Peyer's patch (tissue), 4 donors: ENCODE results near the gene PPBP. TPM values are rescaled to one million over a fixed set of nuclear protein-coding genes. Genes with fewer than 3 reads are reported as not detected.

ENCODE experiments used
- DNase-seq, 3 donors: peaks; one replicate each; pipeline ENCODE4 v3.0.0-alpha.2; 2017 to 2019
- H3K27ac ChIP-seq, 4 donors: fragments of 200-600 bp; sonication (generic); one replicate each; pipeline ENCODE4 v1.5.1; 2016 to 2019
- H3K27me3 ChIP-seq, 2 donors: fragments of 200-600 bp; sonication (generic); one replicate each; pipeline ENCODE4 v1.5.1; 2019
- H3K36me3 ChIP-seq, 3 donors: fragments of 200-600 bp; sonication (generic); one replicate each; pipeline ENCODE4 v1.5.1; 2016 to 2019
- H3K4me1 ChIP-seq, 4 donors: fragments of 200-600 bp; sonication (generic); one replicate each; pipeline ENCODE4 v1.5.1; 2016 to 2019
- H3K4me3 ChIP-seq, 4 donors: fragments of 200-600 bp; sonication (generic); 1 replicate in 3 of 4; 2 replicates in 1 of 4; pipeline ENCODE4 v1.5.1; 2016 to 2019; ENCODE audit warnings: mild to moderate bottlenecking in 1 of 4
- H3K9me3 ChIP-seq, 4 donors: fragments of 200-600 bp; sonication (generic); one replicate each; pipeline ENCODE4 v1.5.1; 2016 to 2019; ENCODE audit warnings: mild to moderate bottlenecking in 1 of 4
- POLR2A ChIP-seq, 2 donors: fragments of 450-650 bp; IDR thresholded peaks; one replicate each; pipeline ENCODE4 v1.5.1; 2017; ENCODE audit warnings: antibody characterized with exemption in 2 of 2, mild to moderate bottlenecking in 2 of 2, moderate library complexity in 2 of 2
- total RNA-seq, 4 donors: library from RNA; depleted of rRNA; stranded (reverse); fragments of >200 nt; gene quantifications; one replicate each; pipeline ENCODE4 v1.1.0, GENCODE V29; 2016
- TF ChIP-seq, protein P1 (sequence below), 6 experiments: fragments of 450-650 bp in 4 of 6; fragments of 200-600 bp in 2 of 6; sonication (generic) in 1 of 6; IDR thresholded peaks; one replicate each; pipeline ENCODE4 v1.5.1; 2017 to 2019; ENCODE audit warnings: antibody characterized with exemption in 6 of 6, mild to moderate bottlenecking in 3 of 6, moderate library complexity in 1 of 6

The PPBP gene
- total RNA-seq, 4 donors from 2014 or later: not detected

DNA sequence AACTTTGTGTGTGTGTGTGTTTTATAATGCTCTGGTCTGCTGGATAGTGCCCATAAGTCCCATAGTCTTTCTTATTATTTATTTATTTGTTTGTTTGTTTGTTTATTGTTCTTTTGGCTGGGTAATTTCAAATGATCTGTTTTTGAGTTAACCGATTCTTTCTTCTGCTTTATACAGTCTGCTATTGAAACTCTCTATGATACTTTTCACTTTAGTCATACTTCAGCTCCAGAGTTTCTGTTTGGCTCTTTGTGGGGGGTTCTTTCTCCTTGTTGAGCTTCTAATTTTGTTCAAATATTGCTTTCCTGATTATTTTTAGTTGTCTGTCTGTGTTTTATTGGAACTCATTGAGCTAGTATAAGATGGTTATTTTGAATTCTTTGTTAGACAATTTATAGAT is 40.5 kb upstream of the PPBP start:
- Histone ChIP-seq H3K4me3 (no peak overlapping the region), H3K9me3 (no peaks in the 10 kb centered on the region), H3K27ac (no peak overlapping the region), H3K4me1 (peaks cover 0 to 5% (median 0%) of the 10 kb centered on the region in 4 donors), H3K36me3 (no peaks in the 10 kb centered on the region), H3K27me3 (no peaks in the 10 kb centered on the region)
- TF ChIP-seq, protein P1, sequence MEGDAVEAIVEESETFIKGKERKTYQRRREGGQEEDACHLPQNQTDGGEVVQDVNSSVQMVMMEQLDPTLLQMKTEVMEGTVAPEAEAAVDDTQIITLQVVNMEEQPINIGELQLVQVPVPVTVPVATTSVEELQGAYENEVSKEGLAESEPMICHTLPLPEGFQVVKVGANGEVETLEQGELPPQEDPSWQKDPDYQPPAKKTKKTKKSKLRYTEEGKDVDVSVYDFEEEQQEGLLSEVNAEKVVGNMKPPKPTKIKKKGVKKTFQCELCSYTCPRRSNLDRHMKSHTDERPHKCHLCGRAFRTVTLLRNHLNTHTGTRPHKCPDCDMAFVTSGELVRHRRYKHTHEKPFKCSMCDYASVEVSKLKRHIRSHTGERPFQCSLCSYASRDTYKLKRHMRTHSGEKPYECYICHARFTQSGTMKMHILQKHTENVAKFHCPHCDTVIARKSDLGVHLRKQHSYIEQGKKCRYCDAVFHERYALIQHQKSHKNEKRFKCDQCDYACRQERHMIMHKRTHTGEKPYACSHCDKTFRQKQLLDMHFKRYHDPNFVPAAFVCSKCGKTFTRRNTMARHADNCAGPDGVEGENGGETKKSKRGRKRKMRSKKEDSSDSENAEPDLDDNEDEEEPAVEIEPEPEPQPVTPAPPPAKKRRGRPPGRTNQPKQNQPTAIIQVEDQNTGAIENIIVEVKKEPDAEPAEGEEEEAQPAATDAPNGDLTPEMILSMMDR (IDR thresholded peaks at IDR 0.05): no peak
- TF ChIP-seq POLR2A (IDR thresholded peaks at IDR 0.05): no peak
- DNase-seq: no peak

DNA sequence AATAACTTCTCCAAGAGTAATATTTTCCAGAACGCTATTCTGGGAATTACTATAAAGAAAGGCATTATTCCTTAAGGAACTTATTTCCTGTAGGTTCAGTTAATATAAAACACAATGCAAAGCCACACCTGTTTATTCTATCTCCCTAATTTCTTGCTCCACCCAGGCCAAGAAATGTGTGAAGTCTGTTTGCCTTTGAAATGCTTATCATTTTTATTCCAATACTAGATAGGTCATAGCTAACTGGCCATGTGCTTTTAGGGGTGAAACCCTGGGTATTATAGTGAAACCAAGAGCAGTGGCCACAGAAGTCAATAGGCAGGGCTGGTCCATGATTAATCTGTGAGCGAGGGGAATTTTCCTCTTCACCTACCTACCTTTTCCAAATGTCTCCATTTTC is 35.7 kb upstream of the PPBP start:
- DNase-seq: no peak
- H3K9me3 ChIP-seq: no peaks in the 10 kb centered on the region
- no peak overlapping the region for H3K27ac ChIP-seq
- no peaks in the 10 kb centered on the region for H3K27me3 ChIP-seq
- no peaks in the 10 kb centered on the region for H3K36me3 ChIP-seq
- no peak for TF ChIP-seq POLR2A (IDR thresholded peaks at IDR 0.05)
- H3K4me1 ChIP-seq: peaks cover 0 to 5% (median 0%) of the 10 kb centered on the region in 4 donors
- H3K4me3 ChIP-seq: no peak overlapping the region

DNA sequence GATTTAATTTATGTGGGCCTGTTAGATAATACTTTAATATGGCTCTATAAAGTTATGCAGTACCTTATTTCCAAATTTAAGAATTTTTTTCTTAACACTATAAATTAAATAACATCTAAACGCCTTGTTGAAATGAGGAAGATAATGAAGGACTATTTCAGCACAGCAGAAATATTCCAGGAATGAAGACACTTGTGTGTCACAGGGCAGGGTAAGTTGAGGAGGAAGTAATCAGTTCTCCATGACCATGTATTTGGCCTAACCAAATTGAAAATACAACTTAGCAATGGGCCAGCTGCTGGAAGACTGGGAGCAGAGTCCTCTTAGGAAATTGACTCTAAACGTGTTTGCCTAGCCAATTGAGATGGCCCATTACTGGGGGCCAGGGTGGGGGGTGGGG is 33.6 kb upstream of the PPBP start:
- H3K4me1 ChIP-seq: peaks cover 0 to 5% (median 0%) of the 10 kb centered on the region in 4 donors

DNA sequence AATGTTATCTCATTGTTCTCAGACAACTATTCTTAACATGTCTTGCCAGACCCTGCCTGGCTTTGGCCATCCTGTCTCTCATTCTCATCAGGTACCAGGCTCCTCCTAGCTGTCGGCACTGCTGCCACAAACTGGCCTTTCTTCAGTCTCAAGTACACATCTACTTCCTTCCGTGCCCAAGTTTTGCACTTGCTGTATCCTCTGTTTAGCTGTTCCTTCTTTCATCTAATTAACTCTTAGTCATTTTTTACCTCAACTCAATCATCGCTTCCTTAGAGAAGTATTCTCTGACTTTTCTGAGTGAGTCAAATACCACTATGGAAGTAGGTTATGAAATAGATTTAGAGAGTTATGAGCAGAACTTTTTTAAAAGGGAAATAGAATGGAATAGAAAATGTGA is 30.8 kb upstream of the PPBP start:
- Histone ChIP-seq H3K4me3 (no peak overlapping the region), H3K36me3 (no peaks in the 10 kb centered on the region), H3K27me3 (no peaks in the 10 kb centered on the region), H3K4me1 (no peaks in the 10 kb centered on the region), H3K9me3 (no peaks in the 10 kb centered on the region), H3K27ac (no peak overlapping the region)
- no peak for DNase-seq
- TF ChIP-seq, protein P1 (IDR thresholded peaks at IDR 0.05): no peak
- no peak for TF ChIP-seq POLR2A (IDR thresholded peaks at IDR 0.05)

More for the DNA sequence above, 33.6 kb upstream of the PPBP start:
- no peak overlapping the region for H3K4me3 ChIP-seq
- H3K36me3 ChIP-seq: no peaks in the 10 kb centered on the region
- no peaks in the 10 kb centered on the region for H3K27me3 ChIP-seq
- DNase-seq: no peak
- H3K9me3 ChIP-seq: no peaks in the 10 kb centered on the region
- no peak overlapping the region for H3K27ac ChIP-seq
- TF ChIP-seq, protein P1 (IDR thresholded peaks at IDR 0.05): no peak

DNA sequence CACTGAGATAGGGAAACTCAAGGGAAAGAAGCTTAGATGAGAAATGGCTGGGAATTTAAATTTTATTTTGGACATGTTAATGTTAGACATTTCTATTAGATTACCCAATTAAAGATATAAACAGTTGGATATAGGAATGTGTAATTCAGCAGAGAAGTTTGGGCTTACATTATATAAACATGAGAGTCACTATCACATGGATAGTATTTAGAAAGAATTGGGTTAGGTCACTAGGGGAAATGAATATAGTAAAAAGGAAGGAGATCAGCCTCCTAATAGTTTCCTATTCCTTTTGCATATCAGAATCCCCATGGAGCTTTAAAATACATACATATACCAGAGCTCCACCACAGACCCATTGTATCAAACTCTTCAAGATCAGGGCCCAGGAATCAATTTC is 30.1 kb upstream of the PPBP start:
- no peak for DNase-seq
- no peaks in the 10 kb centered on the region for H3K27me3 ChIP-seq
- no peak overlapping the region for H3K27ac ChIP-seq
- no peaks in the 10 kb centered on the region for H3K4me1 ChIP-seq
- TF ChIP-seq, protein P1 (IDR thresholded peaks at IDR 0.05): no peak
- TF ChIP-seq POLR2A (IDR thresholded peaks at IDR 0.05): no peak
- H3K9me3 ChIP-seq: no peaks in the 10 kb centered on the region
- H3K36me3 ChIP-seq: no peaks in the 10 kb centered on the region
- H3K4me3 ChIP-seq: no peak overlapping the region

GRCh38 chr4:74016068-74016467 is 28.1 kb upstream of the PPBP start:
- Histone ChIP-seq H3K36me3 (no peaks in the 10 kb centered on the region), H3K4me1 (no peaks in the 10 kb centered on the region), H3K9me3 (no peaks in the 10 kb centered on the region), H3K27ac (no peak overlapping the region), H3K27me3 (no peaks in the 10 kb centered on the region), H3K4me3 (no peak overlapping the region)
- TF ChIP-seq, protein P1 (IDR thresholded peaks at IDR 0.05): no peak
- no peak for TF ChIP-seq POLR2A (IDR thresholded peaks at IDR 0.05)
- DNase-seq: no peak
